Prostate gland (tissue), 2 donors: Measurements from ENCODE around the gene TESK2. TPM values are rescaled to one million over a fixed set of nuclear protein-coding genes. Genes with fewer than 3 reads are reported as not detected.
"Not testable (repeated sequence)": the region's sequence is repeated elsewhere in the genome, so short reads cannot be mapped to it uniquely, and the experiment has no call there.

Experiments used
- DNase-seq: peaks from one replicate; pipeline ENCODE4 v3.0.0-alpha.2; 2019; ENCODE audit warnings: low spot score
- H3K27ac ChIP-seq, 2 donors: fragments of 200-600 bp; sonication (generic); 2 replicates each; pipeline ENCODE4 v1.5.1; 2017 to 2019
- H3K27me3 ChIP-seq: fragments of 200-600 bp; sonication (generic); replicated peaks from 2 replicates; pipeline ENCODE4 v1.5.1; 2019; ENCODE audit not compliant: insufficient read depth
- H3K36me3 ChIP-seq, 2 donors: fragments of 200-600 bp; sonication (generic); 1 replicate in 1 of 2; 2 replicates in 1 of 2; pipeline versions ENCODE4 v1.5.1 to v1.8.1; 2017 to 2019
- H3K4me1 ChIP-seq: fragments of 200-600 bp; sonication (generic); replicated peaks from 2 replicates; pipeline ENCODE4 v1.5.1; 2019
- H3K4me3 ChIP-seq, 2 donors: fragments of 200-600 bp; sonication (generic); 2 replicates each; pipeline ENCODE4 v1.5.1; 2017 to 2019
- H3K9me3 ChIP-seq: fragments of 200-600 bp; sonication (generic); 2 replicates; pipeline ENCODE4 v1.5.1; 2017
- POLR2A ChIP-seq: fragments of 450-650 bp; IDR thresholded peaks from one replicate; pipeline ENCODE4 v1.6.1; 2016; ENCODE audit warnings: antibody characterized with exemption, mild to moderate bottlenecking
- POLR2AphosphoS5 ChIP-seq: sonication (generic); formaldehyde crosslinking; IDR thresholded peaks from one replicate; pipeline ENCODE4 v1.6.1; 2017; ENCODE audit warnings: antibody characterized with exemption
- WGBS: methylation state at CpG from one replicate; pipeline ENCODE4 v1.1.5; 2018; 5-methylcytosine and 5-hydroxymethylcytosine counted together
- intact Hi-C: fragments of 100-400 bp; cut with DNase I; formaldehyde crosslinking; loops from one replicate; pipeline ENCODE4 v1.14.2; 2022
- total RNA-seq, 2 donors: library from RNA; depleted of rRNA; stranded (reverse); fragments of >200 nt; gene quantifications; one replicate each; pipeline ENCODE4 v1.1.0, GENCODE V29; 2016
- TF ChIP-seq, protein P1 (sequence below), 4 experiments: fragments of 200-600 bp in 2 of 4; fragments of 450-650 bp in 2 of 4; sonication (generic) in 2 of 4; IDR thresholded peaks; 1 replicate in 3 of 4; 2 replicates in 1 of 4; pipeline ENCODE4 v1.5.1; 2016 to 2019; ENCODE audit warnings: antibody characterized with exemption in 4 of 4, mild to moderate bottlenecking in 2 of 4, moderate library complexity in 2 of 4

The TESK2 gene
- total RNA-seq, 2 donors from 2014 or later: 21.4 to 26.4 TPM

GRCh38 chr1:45385302-45385701 lies 105.7 kb downstream of the TESK2 start:
- no peaks in the 10 kb centered on the region for H3K27me3 ChIP-seq
- peaks cover 13% of the 10 kb centered on the region for H3K4me1 ChIP-seq
- 83% methylated on average over 3 of the region's 3 CpGs for WGBS
- H3K9me3 ChIP-seq: no peaks in the 10 kb centered on the region
- intact Hi-C loops: no loop called here
- H3K4me3 ChIP-seq: no peak overlapping the region
- H3K27ac ChIP-seq: no peak overlapping the region
- H3K36me3 ChIP-seq: no peaks in the 10 kb centered on the region
- DNase-seq: no peak
- TF ChIP-seq, protein P1, sequence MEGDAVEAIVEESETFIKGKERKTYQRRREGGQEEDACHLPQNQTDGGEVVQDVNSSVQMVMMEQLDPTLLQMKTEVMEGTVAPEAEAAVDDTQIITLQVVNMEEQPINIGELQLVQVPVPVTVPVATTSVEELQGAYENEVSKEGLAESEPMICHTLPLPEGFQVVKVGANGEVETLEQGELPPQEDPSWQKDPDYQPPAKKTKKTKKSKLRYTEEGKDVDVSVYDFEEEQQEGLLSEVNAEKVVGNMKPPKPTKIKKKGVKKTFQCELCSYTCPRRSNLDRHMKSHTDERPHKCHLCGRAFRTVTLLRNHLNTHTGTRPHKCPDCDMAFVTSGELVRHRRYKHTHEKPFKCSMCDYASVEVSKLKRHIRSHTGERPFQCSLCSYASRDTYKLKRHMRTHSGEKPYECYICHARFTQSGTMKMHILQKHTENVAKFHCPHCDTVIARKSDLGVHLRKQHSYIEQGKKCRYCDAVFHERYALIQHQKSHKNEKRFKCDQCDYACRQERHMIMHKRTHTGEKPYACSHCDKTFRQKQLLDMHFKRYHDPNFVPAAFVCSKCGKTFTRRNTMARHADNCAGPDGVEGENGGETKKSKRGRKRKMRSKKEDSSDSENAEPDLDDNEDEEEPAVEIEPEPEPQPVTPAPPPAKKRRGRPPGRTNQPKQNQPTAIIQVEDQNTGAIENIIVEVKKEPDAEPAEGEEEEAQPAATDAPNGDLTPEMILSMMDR (IDR thresholded peaks at IDR 0.05): no peak
- no peak for TF ChIP-seq POLR2AphosphoS5
- TF ChIP-seq POLR2A: no peak

DNA sequence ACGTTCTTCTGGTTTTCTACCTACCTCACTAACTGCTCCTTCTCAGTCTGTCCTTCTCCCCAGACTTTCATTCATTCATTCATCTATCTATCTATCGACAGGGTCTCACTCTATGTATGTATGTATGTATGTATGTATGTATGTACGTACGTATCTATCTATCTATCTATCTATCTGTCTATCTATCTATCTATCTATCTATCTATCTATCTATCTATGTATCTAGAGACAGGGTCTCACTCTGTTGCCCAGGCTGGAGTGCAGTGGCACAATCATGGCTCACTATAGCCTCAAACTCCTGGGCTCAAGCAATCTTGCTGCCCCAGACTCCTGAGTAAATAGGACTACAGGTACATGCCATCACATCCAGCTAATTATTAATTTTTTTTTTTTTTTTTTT lies 106.8 kb downstream of the TESK2 start:
- DNase-seq, H3K9me3 ChIP-seq, intact Hi-C loops, H3K27ac ChIP-seq, H3K36me3 ChIP-seq, H3K27me3 ChIP-seq, H3K4me3 ChIP-seq: not testable (repeated sequence)
- WGBS: 91% methylated on average over 4 of the region's 4 CpGs
- H3K4me1 ChIP-seq: peaks cover 13% of the 10 kb centered on the region

- TF ChIP-seq POLR2A (no peak), POLR2AphosphoS5 (no peak)
- TF ChIP-seq, protein P1 (IDR thresholded peaks at IDR 0.05): no peak
- WGBS: 32% methylated on average over 1 of the region's 1 CpG
- DNase-seq: no peak
- no peak overlapping the region for H3K4me3 ChIP-seq
- no peak overlapping the region for H3K27ac ChIP-seq
- peaks cover 13% of the 10 kb centered on the region for H3K4me1 ChIP-seq
- H3K27me3 ChIP-seq: no peaks in the 10 kb centered on the region
- no peaks in the 10 kb centered on the region for H3K9me3 ChIP-seq
- no peaks in the 10 kb centered on the region for H3K36me3 ChIP-seq
- intact Hi-C loops: no loop called here
These were observed 107.8 kb downstream of the TESK2 start for GRCh38 chr1:45383191-45383590.

DNA sequence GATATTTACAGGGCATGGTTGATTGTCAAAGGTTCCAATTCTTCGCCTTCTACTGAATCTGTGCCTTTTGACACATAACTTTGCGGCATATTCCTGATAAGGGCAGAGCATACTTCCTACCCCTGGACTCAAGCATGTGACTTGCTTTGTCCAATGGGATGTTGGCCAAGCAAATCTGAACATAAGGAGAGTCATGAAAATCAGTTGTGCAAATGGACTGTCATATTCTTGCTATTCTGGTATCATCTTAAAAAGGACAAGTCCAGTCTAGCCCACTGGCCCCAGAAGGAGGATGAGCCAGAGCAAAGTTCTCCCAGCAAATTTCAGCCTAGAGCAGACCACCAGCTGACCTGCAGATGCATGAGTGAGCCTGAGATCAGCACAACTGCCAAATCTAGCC lies 109.7 kb downstream of the TESK2 start:
- no peak for DNase-seq
- WGBS: 94% methylated on average over 2 of the region's 2 CpGs
- no peaks in the 10 kb centered on the region for H3K9me3 ChIP-seq
- H3K27me3 ChIP-seq: no peaks in the 10 kb centered on the region
- H3K27ac ChIP-seq: no peak overlapping the region
- intact Hi-C loops: no loop called here
- TF ChIP-seq POLR2AphosphoS5: no peak
- H3K4me1 ChIP-seq: peaks cover 13% of the 10 kb centered on the region
- H3K4me3 ChIP-seq: no peak overlapping the region
- no peaks in the 10 kb centered on the region for H3K36me3 ChIP-seq

DNA sequence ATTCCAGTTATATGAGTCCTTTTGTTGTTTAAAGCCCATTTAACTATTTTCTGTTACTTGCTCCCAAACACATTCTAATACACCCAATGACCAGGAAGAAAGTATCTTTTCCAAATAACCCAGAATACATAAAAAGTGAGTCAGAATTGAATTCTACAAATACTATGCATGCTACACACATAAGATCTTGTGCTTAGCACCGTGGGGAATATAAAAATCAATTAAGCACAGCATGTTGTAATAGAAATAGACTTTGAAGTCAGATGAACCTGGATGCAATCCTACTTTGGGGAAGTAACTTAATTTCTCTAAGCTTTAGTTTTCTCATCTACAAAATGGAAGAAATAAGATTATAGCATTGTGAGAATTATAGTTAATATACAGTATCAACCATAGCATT lies 110.2 kb downstream of the TESK2 start:
- Histone ChIP-seq H3K4me1 (peaks cover 13% of the 10 kb centered on the region), H3K9me3 (no peaks in the 10 kb centered on the region), H3K36me3 (no peaks in the 10 kb centered on the region), H3K27me3 (no peaks in the 10 kb centered on the region), H3K4me3 (no peak overlapping the region), H3K27ac (no peak overlapping the region)
- intact Hi-C loops: no loop called here
- no peak for DNase-seq
- TF ChIP-seq POLR2AphosphoS5 (no peak), POLR2A (no peak)
- TF ChIP-seq, protein P1 (IDR thresholded peaks at IDR 0.05): no peak
- WGBS: 91% methylated on average over 1 of the region's 1 CpG

- intact Hi-C loops: no loop called here
- TF ChIP-seq, protein P1 (IDR thresholded peaks at IDR 0.05): no peak
- TF ChIP-seq POLR2A (no peak), POLR2AphosphoS5 (no peak)
- WGBS: 85% methylated on average over 4 of the region's 4 CpGs
These were observed 110.8 kb downstream of the TESK2 start for GRCh38 chr1:45380125-45380524.

More at GRCh38 chr1:45380125-45380524, 110.8 kb downstream of the TESK2 start:
- no peaks in the 10 kb centered on the region for H3K36me3 ChIP-seq
- no peak overlapping the region for H3K4me3 ChIP-seq
- H3K9me3 ChIP-seq: no peaks in the 10 kb centered on the region
- no peak overlapping the region for H3K27ac ChIP-seq
- peaks cover 11% of the 10 kb centered on the region for H3K4me1 ChIP-seq
- DNase-seq: no peak
- H3K27me3 ChIP-seq: no peaks in the 10 kb centered on the region
